ENCODE results near the gene HSD3B7.

DNA sequence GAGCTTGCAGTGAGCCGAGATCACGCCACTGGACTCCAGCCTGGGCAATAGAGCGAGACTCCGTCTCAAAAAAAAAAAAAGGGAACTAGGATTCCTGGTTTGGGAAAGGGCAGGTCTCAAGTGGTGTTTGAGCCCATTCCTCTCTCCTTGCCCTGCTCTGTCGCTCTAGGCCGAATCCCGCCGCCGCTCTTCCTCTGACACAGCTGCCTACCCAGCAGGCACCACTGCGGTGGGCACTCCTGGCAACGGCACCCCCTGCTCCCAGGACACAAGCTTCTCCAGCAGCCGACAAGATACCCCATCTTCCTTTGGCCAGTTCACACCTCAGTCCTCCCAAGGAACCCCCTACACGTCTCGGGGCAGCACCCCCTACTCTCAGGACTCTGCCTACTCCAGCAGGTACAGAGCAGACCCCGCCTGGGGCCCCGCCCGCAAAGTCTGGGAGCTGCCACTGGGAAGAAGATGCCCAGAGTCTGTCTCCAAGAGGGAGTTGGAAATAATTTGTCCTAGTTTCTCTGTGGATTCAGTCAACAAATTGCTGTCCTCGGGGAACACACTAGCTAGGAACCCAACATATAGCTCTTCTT is 21.0 kb upstream of the HSD3B7 start:
- TF ChIP-seq TAF1 (IDR thresholded peaks at IDR 0.05; ENCODE audit: borderline replicate concordance, low read depth, low read length) = no peak
- no peak for TF ChIP-seq POLR2A (IDR thresholded peaks at IDR 0.05; ENCODE audit: low read depth, low read length)
- TF ChIP-seq POLR2AphosphoS5 (IDR thresholded peaks at IDR 0.05; ENCODE audit: low read depth, low read length) = no peak
